H1 (cell line): ENCODE results near the gene PPP1R27. TPM values are rescaled to one million over a fixed set of nuclear protein-coding genes. Genes with fewer than 3 reads are reported as not detected.

ENCODE experiments used
- CHD2 ChIP-seq: IDR thresholded peaks from 2 replicates; pipeline ENCODE4 v1.6.1; 2012; ENCODE audit warnings: low read length, improper control_type of control experiment
- POLR2A ChIP-seq, 2 experiments: IDR thresholded peaks; 1 replicate in 1 of 2; 2 replicates in 1 of 2; pipeline ENCODE4 v1.6.1; 2011; ENCODE audit warnings: low read depth in 2 of 2, low read length in 2 of 2, mild to moderate bottlenecking in 2 of 2; ENCODE audit errors: control extremely low read depth in 1 of 2
- polyA plus RNA-seq, 7 experiments: library from polyadenylated mRNA; depleted of rRNA in 3 of 7; stranded (reverse) in 5 of 7; unstranded in 2 of 7; fragments of >200 nt in 5 of 7; fragments of 200-250 nt in 2 of 7; gene quantifications; 1 replicate in 5 of 7; 2 replicates in 1 of 7; 4 replicates in 1 of 7; pipeline versions ENCODE4 v1.2.1 to v1.2.3, GENCODE V29; 2011 to 2013; ENCODE audit warnings: missing spikeins in 2 of 7, mixed read lengths in 2 of 7
- total RNA-seq: library from RNA; stranded (reverse); fragmentation: NEBNext Ultra II Directional; extraction: Animal tissue kit (Norgen Biotek cat#: 25700); gene quantifications from 2 replicates; pipeline ENCODE4 v1.2.1, GENCODE V29; 2021

PPP1R27 gene
- total and polyA plus RNA-seq, 2 of the 8 experiments (the other 6 are each of a cell fraction or from before 2014, with no cell fraction given): 0.27 TPM; not detected in 1

GRCh38 chr17:81867170-81867990 lies 32.5 kb upstream of the PPP1R27 start (continued):
- TF ChIP-seq CHD2 (0 out of 2 replicates have a peak, but pooled peaks have one; percentile 25), POLR2A (IDR thresholded peaks at IDR 0.05; ENCODE audit: control extremely low read depth in 1 of 2, low read depth in 2 of 2, low read length in 2 of 2) (peak; percentile 9 to 51; a peak in 2 of 3 replicates)
